Measurements from ENCODE around the gene GRIK4.

DNA sequence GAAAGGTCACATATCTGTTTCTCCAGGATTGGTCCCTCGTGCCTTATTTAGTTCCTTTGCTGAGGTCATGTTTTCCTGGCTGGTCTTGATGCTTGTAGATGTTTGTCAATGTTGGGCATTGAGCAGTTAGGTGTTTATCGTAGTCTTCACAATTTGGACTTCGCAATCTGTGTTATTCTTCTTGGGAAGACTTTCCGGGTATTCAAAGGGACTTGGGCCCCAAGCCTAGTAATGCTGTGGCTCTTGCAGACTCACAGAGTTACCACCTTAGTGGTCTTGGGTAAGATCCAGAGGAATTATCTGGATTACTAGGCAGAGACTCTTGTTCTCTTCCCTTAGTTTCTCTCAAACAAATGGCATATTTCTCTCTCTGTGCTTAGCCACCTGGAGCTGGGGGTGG, 223.5 kb downstream of the GRIK4 start:
- TF ChIP-seq, protein P1, sequence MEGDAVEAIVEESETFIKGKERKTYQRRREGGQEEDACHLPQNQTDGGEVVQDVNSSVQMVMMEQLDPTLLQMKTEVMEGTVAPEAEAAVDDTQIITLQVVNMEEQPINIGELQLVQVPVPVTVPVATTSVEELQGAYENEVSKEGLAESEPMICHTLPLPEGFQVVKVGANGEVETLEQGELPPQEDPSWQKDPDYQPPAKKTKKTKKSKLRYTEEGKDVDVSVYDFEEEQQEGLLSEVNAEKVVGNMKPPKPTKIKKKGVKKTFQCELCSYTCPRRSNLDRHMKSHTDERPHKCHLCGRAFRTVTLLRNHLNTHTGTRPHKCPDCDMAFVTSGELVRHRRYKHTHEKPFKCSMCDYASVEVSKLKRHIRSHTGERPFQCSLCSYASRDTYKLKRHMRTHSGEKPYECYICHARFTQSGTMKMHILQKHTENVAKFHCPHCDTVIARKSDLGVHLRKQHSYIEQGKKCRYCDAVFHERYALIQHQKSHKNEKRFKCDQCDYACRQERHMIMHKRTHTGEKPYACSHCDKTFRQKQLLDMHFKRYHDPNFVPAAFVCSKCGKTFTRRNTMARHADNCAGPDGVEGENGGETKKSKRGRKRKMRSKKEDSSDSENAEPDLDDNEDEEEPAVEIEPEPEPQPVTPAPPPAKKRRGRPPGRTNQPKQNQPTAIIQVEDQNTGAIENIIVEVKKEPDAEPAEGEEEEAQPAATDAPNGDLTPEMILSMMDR (IDR thresholded peaks at IDR 0.05; ENCODE audit: poor library complexity, severe bottlenecking), result no peak
- no peak for TF ChIP-seq EP300 (conservative IDR thresholded peaks at IDR 0.05; ENCODE audit: poor library complexity, severe bottlenecking)

Data from neural cell (in vitro differentiated cells).